Transverse colon (tissue), 4 donors: Measurements from ENCODE around the gene FAM229B.

Experiments used
- EP300 ChIP-seq: sonication (generic); formaldehyde crosslinking; IDR thresholded peaks from one replicate; pipeline ENCODE4 v1.6.1; 2017; ENCODE audit warnings: antibody characterized with exemption, low read depth
- POLR2A ChIP-seq: fragments of 450-650 bp; IDR thresholded peaks from one replicate; pipeline ENCODE4 v1.6.1; 2016; ENCODE audit warnings: antibody characterized with exemption, mild to moderate bottlenecking, moderate library complexity
- POLR2AphosphoS5 ChIP-seq, 3 donors: sonication (generic); formaldehyde crosslinking; IDR thresholded peaks; one replicate each; pipeline ENCODE4 v1.6.1; 2016; ENCODE audit warnings: antibody characterized with exemption in 3 of 3
- TF ChIP-seq, protein P1 (sequence below), 5 experiments: fragments of 200-600 bp in 3 of 5; fragments of 450-650 bp in 2 of 5; sonication (generic) in 3 of 5; IDR thresholded peaks; 1 replicate in 2 of 5; 2 replicates in 3 of 5; pipeline ENCODE4 v1.5.1; 2016 to 2017; ENCODE audit warnings: antibody characterized with exemption in 5 of 5, inconsistent platforms in 3 of 5, mild to moderate bottlenecking in 2 of 5, moderate library complexity in 1 of 5

DNA sequence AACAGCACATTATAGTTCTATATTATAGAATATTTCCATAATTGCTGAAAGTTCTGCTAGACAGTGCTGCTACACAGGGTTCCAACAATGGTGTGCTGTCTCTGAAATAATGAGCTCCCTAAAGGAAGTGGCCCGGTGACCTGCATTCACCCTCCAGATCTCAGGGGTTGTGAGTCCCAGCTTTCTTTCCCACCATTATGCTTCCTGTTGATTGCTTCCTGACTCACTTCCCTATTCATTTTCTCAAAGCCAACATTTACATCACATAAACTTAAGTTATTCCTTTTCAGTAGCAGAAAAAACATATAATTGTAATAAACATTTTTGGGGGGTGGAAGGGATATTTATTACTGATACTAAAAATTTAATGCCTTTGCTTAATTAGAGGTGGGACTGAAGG lies 46.4 kb upstream of the FAM229B start:
- TF ChIP-seq, protein P1, sequence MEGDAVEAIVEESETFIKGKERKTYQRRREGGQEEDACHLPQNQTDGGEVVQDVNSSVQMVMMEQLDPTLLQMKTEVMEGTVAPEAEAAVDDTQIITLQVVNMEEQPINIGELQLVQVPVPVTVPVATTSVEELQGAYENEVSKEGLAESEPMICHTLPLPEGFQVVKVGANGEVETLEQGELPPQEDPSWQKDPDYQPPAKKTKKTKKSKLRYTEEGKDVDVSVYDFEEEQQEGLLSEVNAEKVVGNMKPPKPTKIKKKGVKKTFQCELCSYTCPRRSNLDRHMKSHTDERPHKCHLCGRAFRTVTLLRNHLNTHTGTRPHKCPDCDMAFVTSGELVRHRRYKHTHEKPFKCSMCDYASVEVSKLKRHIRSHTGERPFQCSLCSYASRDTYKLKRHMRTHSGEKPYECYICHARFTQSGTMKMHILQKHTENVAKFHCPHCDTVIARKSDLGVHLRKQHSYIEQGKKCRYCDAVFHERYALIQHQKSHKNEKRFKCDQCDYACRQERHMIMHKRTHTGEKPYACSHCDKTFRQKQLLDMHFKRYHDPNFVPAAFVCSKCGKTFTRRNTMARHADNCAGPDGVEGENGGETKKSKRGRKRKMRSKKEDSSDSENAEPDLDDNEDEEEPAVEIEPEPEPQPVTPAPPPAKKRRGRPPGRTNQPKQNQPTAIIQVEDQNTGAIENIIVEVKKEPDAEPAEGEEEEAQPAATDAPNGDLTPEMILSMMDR (IDR thresholded peaks at IDR 0.05), result no peak
- TF ChIP-seq POLR2A, result no peak
- TF ChIP-seq POLR2AphosphoS5 (IDR thresholded peaks at IDR 0.05), result no peak
- TF ChIP-seq EP300, result no peak
